Vagina (tissue), 2 donors: Measurements from ENCODE around the gene CPLANE2. TPM values are rescaled to one million over a fixed set of nuclear protein-coding genes. Genes with fewer than 3 reads are reported as not detected.

Experiments used
- DNase-seq, 2 donors: peaks; one replicate each; pipeline ENCODE4 v3.0.0-alpha.2; 2017; ENCODE audit errors: extremely low spot score in 2 of 2
- H3K27ac ChIP-seq: fragments of 200-600 bp; sonication (generic); one replicate; pipeline ENCODE4 v1.5.1; 2019
- H3K27me3 ChIP-seq: fragments of 200-600 bp; sonication (generic); one replicate; pipeline ENCODE4 v1.5.1; 2019
- H3K36me3 ChIP-seq, 2 donors: fragments of 200-600 bp; sonication (generic); one replicate each; pipeline ENCODE4 v1.5.1; 2017 to 2019
- H3K4me1 ChIP-seq: fragments of 200-600 bp; sonication (generic); one replicate; pipeline ENCODE4 v1.5.1; 2019
- H3K4me3 ChIP-seq, 2 donors: fragments of 200-600 bp; sonication (generic); 1 replicate in 1 of 2; 2 replicates in 1 of 2; pipeline ENCODE4 v1.5.1; 2016 to 2019
- H3K9me3 ChIP-seq: fragments of 200-600 bp; sonication (generic); one replicate; pipeline ENCODE4 v1.5.1; 2019
- CTCF ChIP-seq, 3 experiments: fragments of 450-650 bp in 2 of 3; fragments of 200-600 bp in 1 of 3; sonication (generic) in 1 of 3; IDR thresholded peaks; one replicate each; pipeline ENCODE4 v1.5.1; 2017 to 2019; ENCODE audit warnings: antibody characterized with exemption in 3 of 3, mild to moderate bottlenecking in 2 of 3, moderate library complexity in 2 of 3
- POLR2A ChIP-seq, 2 donors: fragments of 450-650 bp; IDR thresholded peaks; one replicate each; pipeline ENCODE4 v1.6.1; 2017; ENCODE audit warnings: antibody characterized with exemption in 2 of 2, mild to moderate bottlenecking in 2 of 2, moderate library complexity in 2 of 2
- POLR2AphosphoS5 ChIP-seq, 2 donors: sonication (generic); formaldehyde crosslinking; IDR thresholded peaks; one replicate each; pipeline ENCODE4 v1.9.0; 2017; ENCODE audit warnings: antibody characterized with exemption in 2 of 2, mild to moderate bottlenecking in 2 of 2, low read depth in 1 of 2; ENCODE audit not compliant: insufficient read depth in 1 of 2
- intact Hi-C: fragments of 100-400 bp; cut with DNase I; formaldehyde crosslinking; loops from one replicate; pipeline ENCODE4 v1.15.1; 2023
- total RNA-seq: library from RNA; depleted of rRNA; stranded (reverse); fragments of >200 nt; gene quantifications from one replicate; pipeline ENCODE4 v1.2.3, GENCODE V29; 2016

The CPLANE2 gene
- total RNA-seq, 1 donor from 2014 or later = 1.2 TPM

GRCh38 chr1:16207318-16208269, 29.4 kb downstream of the CPLANE2 start:
- Histone ChIP-seq H3K4me1 (peaks cover 54% of the 10 kb centered on the region), H3K9me3 (no peaks in the 10 kb centered on the region), H3K36me3 (no peaks in the 10 kb centered on the region), H3K27me3 (no peaks in the 10 kb centered on the region), H3K4me3 (peak overlapping the region; percentile 54 to 68), H3K27ac (peak overlapping the region; percentile 90)
- intact Hi-C loops = loop anchor here (5.0 kb wide), 1 partner anchor 155 kb away; no protein-coding TSS in a partner anchor
- TF ChIP-seq POLR2A (IDR thresholded peaks at IDR 0.05) = no peak
- no peak for TF ChIP-seq POLR2AphosphoS5 (IDR thresholded peaks at IDR 0.05; ENCODE audit: insufficient read depth in 1 of 2, low read depth in 1 of 2)
- no peak for TF ChIP-seq CTCF (IDR thresholded peaks at IDR 0.05)
- no peak for DNase-seq

- H3K27me3 ChIP-seq = no peaks in the 10 kb centered on the region
- H3K27ac ChIP-seq = peak overlapping the region; percentile 90
- no peaks in the 10 kb centered on the region for H3K36me3 ChIP-seq
- peak; percentile 46 to 85 for TF ChIP-seq POLR2AphosphoS5 (IDR thresholded peaks at IDR 0.05; ENCODE audit: insufficient read depth in 1 of 2, low read depth in 1 of 2)
- peak in 1 of 2 donors; percentile 66 for TF ChIP-seq POLR2A (IDR thresholded peaks at IDR 0.05)
- no peak for TF ChIP-seq CTCF (IDR thresholded peaks at IDR 0.05)
- DNase-seq = peak in 1 of 2 donors; percentile 98
- H3K4me1 ChIP-seq = peaks cover 47% of the 10 kb centered on the region
- H3K4me3 ChIP-seq = peak overlapping the region; percentile 54 to 68
- intact Hi-C loops = loop anchor here (5.0 kb wide), 1 partner anchor 156 kb away; no protein-coding TSS in a partner anchor
- H3K9me3 ChIP-seq = no peaks in the 10 kb centered on the region
Observed at GRCh38 chr1:16206547-16207317, 30.3 kb downstream of the CPLANE2 start.

- DNase-seq = no peak
- Histone ChIP-seq H3K27ac (peak overlapping the region; percentile 75), H3K4me1 (peaks cover 41% of the 10 kb centered on the region), H3K9me3 (no peaks in the 10 kb centered on the region), H3K4me3 (peak overlapping the region; percentile 54 to 68), H3K36me3 (no peaks in the 10 kb centered on the region), H3K27me3 (no peaks in the 10 kb centered on the region)
- intact Hi-C loops = loop anchor here (5.0 kb wide), 1 partner anchor 156 kb away; no protein-coding TSS in a partner anchor
- no peak for TF ChIP-seq CTCF (IDR thresholded peaks at IDR 0.05)
- TF ChIP-seq POLR2AphosphoS5 (IDR thresholded peaks at IDR 0.05; ENCODE audit: insufficient read depth in 1 of 2, low read depth in 1 of 2) = peak in 1 of 2 donors; percentile 83
- peak in 1 of 2 donors; percentile 41 for TF ChIP-seq POLR2A (IDR thresholded peaks at IDR 0.05)
Observed at GRCh38 chr1:16205891-16206546, 31.0 kb downstream of the CPLANE2 start.

- no peak for DNase-seq
- Histone ChIP-seq H3K9me3 (no peaks in the 10 kb centered on the region), H3K4me3 (no peak overlapping the region), H3K27ac (peak overlapping the region; percentile 75), H3K36me3 (no peaks in the 10 kb centered on the region), H3K27me3 (no peaks in the 10 kb centered on the region), H3K4me1 (peaks cover 36% of the 10 kb centered on the region)
- intact Hi-C loops = loop anchor here (5.0 kb wide), 1 partner anchor 157 kb away; no protein-coding TSS in a partner anchor
- TF ChIP-seq POLR2AphosphoS5 (IDR thresholded peaks at IDR 0.05; ENCODE audit: insufficient read depth in 1 of 2, low read depth in 1 of 2) = no peak
- TF ChIP-seq POLR2A (IDR thresholded peaks at IDR 0.05) = no peak
- TF ChIP-seq CTCF (IDR thresholded peaks at IDR 0.05) = no peak
Observed at GRCh38 chr1:16205334-16205671, 31.7 kb downstream of the CPLANE2 start.
